Measurements from ENCODE around the gene SCAMP2.
"Not testable (repeated sequence)": the region's sequence is repeated elsewhere in the genome, so short reads cannot be mapped to it uniquely, and the experiment has no call there.

The SCAMP2 gene, protein sequence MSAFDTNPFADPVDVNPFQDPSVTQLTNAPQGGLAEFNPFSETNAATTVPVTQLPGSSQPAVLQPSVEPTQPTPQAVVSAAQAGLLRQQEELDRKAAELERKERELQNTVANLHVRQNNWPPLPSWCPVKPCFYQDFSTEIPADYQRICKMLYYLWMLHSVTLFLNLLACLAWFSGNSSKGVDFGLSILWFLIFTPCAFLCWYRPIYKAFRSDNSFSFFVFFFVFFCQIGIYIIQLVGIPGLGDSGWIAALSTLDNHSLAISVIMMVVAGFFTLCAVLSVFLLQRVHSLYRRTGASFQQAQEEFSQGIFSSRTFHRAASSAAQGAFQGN

GRCh38 chr15:74873036-74873755 lies at the start of gene SCAMP2:
Gene SCAMP2 (minus strand): TSS chr15:74873365. CDS start chr15:74873255, 110 bp downstream.
- peak; percentile 99 for DNase-seq (ENCODE audit: low spot score)

DNA sequence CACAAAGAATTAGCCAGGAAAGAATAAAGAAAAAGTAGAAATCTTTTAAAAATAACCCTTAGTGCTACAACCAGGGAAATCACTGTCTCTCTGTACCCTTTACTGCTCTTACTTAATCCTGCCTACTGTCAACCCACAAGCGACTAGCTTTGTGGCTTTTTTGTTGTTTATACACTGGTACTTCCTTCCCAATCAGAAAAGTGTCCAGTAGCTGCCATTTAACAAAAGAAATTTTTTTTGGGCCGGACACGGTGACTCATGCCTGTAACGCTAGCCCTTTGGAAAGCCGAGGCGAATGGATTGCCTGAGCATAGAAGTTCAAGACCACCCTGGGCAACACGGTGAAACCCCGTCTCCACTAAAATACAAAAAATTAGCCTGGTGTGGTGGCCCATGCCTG lies 47.3 kb upstream of the SCAMP2 start:
- DNase-seq (ENCODE audit: low spot score): no peak

GRCh38 chr15:74917676-74918075 lies 44.5 kb upstream of the SCAMP2 start:
- no peak for DNase-seq (ENCODE audit: low spot score)

GRCh38 chr15:74913799-74914198 lies 40.6 kb upstream of the SCAMP2 start:
- not testable (repeated sequence) for DNase-seq (ENCODE audit: low spot score)

- DNase-seq (ENCODE audit: low spot score): no peak
Observed at GRCh38 chr15:74913041-74913440, 39.9 kb upstream of the SCAMP2 start.

DNA sequence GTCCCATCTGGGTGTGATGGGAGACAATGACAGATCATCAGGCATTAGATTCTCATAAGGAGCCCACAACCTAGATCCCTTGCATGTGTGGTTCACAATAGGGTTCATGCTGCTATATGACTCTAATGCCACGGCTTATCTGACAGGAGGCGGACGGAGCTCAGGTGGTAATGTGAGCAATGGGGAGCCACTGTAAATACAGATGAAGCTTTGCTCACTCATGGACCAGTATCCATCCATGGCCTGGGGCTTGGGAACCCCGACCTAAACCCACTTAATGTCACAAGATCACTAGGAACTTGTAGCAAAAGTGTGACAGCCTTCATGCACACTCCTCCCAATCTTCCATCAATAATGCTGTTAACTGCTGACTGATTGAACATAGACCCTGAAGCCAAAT lies 35.5 kb upstream of the SCAMP2 start:
- DNase-seq (ENCODE audit: low spot score): no peak

- DNase-seq (ENCODE audit: low spot score): no peak
Observed at GRCh38 chr15:74907163-74907870, 34.2 kb upstream of the SCAMP2 start.

DNA sequence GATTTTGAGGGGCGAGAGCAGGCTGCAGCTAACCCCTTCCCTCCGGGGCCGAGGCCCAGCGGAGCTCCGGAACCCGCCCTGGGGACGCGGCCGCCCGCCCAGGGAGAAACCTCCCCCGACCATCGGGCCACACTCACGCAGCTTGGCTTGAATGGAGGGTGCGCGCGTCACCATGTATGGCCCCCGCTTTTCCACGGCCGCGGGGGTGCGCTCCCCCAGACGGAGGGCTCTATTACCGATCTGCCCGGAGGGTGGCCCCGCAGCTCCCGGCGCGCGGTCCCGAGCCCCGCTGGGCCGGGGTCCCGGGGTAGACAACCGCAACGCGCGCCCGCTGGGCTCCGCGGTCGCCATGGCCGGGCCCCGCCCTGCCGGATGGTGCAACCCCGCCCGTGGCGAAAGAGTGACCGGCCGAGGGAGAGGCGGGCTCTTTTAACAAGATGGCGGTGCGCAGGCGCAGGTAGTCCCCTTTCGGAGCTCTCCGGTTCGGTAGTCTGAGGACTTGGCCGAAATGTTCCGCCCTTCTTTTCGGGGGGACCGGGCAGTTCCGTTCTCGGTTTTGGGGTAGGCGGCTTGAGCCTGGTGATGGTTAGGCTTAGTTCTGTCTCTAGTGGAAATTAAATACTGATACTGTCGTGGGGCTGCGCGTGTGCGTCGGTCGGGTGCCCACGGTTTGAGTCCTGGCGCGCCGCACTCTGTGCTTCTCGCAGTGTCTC lies 33.4 kb upstream of the SCAMP2 start, which contains the start of gene FAM219B:
FAM219B (minus strand) TSS at position 402 of the 713 bp plus-strand sequence; CDS start at position 351, 51 bp downstream.
- DNase-seq (ENCODE audit: low spot score): peak; percentile 97

GRCh38 chr15:74906067-74906449 lies 32.9 kb upstream of the SCAMP2 start:
- DNase-seq (ENCODE audit: low spot score): no peak

DNA sequence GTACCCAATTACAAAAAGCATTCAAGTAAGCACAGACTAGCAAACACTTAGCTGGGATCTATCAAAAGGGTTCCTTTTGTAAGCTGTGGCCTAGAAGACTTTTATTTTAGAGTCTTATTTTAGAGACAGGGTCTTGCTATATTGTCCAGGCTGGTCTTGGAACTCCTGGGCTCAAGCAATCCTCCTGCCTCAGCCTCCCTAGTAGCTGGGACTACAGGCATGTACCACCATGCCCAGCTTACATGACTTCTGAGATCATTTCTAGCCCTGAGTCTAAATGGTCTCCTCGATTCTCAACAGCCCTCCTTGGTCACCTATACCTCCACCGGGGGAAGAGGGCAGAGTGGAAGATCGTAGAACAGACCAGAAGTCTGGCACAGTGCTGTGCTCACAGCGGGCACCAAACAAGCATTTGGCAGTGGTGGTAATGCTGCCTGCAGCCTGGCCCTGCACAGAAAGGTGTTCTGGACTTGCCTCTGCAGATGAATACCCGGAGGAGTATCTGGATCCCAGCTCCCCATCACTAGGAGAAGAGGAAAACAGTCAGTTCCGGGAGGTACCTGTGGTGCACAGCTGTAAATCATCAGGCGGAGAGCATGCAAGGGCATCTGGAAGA lies 31.1 kb upstream of the SCAMP2 start:
- no peak for DNase-seq (ENCODE audit: low spot score)

DNA sequence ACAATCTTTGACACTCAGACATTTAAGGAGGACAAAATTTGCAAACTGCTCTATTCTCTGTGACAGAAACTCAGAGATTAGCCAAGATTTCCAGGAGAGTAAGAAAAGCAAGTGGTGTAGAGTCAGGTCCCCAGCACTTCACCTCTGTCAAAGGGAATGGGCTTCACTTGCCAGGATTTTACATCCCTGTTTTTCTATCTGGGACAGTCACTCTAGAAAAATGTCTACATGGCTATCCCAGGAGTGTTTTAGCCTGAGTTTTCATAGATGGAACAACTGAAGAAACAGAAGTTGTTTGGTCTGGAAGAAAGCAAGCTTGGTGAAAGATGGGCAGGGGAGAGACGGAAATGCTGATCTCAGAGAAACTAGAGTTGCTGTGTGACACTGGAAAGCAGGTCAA lies 30.5 kb upstream of the SCAMP2 start:
- peak; percentile 44 for DNase-seq (ENCODE audit: low spot score)

- no peak for DNase-seq (ENCODE audit: low spot score)
Observed at GRCh38 chr15:74902295-74903075, 29.3 kb upstream of the SCAMP2 start.

GRCh38 chr15:74901612-74902063 lies 28.5 kb upstream of the SCAMP2 start:
- DNase-seq (ENCODE audit: low spot score): peak; percentile 80

DNA sequence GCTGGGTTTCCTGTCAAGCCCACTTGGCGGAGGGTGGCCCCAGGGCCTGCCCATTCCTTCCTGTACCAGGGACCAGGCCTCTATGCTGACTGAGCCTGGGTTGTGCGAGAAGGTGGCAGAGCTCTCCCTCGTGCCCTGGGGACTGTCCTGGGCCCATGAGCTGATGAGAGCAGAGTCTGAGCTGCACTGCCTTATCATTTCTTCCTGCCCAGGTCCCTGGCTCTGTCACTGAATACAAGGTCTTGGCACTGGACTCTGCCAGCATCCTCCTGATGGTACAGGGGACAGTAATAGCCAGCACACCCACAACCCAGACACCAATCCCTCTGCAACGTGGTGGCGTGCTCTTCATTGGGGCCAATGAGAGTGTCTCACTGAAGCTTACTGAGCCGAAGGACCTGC lies 24.1 kb upstream of the SCAMP2 start:
- DNase-seq (ENCODE audit: low spot score): no peak

- DNase-seq (ENCODE audit: low spot score): no peak
Observed at GRCh38 chr15:74896316-74896715, 23.2 kb upstream of the SCAMP2 start.

DNA sequence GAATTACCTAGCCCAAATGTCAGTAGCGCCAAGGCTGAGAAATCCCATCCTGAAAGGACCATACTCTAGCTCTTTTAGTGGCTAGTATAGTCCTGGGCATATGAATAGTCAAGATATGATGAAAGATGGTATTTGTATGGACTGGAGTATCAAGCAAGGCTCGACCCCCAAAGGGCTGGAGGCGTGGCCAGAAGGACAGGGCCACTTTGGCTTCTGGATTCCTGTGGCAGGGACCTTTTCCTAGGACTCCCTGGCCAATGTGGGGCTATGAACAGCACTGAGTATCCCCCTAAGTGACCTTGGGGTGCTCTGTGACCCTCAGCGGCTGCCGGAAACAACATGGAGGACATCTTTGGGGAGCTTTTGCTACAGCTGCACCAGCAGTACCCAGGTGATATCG lies 22.7 kb upstream of the SCAMP2 start:
- no peak for DNase-seq (ENCODE audit: low spot score)

DNA sequence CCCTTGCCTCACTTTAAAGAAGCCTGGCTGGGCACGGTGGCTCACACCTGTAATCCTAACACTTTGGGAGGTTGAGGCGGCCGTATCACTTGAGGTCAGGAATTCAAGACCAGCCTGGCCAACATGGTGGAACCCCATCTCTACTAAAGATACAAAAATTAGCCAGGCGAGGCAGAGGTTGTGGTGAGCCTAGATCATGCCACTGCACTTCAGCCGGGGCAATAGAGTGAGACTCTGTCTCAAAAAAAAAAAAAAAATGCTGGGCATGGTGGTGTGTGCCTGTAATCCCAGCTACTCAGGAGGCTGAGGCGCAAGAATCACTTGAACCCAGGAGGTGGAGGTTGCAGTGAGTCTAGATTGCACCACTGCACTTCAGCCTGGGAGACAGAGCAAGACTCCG lies 21.2 kb upstream of the SCAMP2 start:
- DNase-seq (ENCODE audit: low spot score): not testable (repeated sequence)

DNA sequence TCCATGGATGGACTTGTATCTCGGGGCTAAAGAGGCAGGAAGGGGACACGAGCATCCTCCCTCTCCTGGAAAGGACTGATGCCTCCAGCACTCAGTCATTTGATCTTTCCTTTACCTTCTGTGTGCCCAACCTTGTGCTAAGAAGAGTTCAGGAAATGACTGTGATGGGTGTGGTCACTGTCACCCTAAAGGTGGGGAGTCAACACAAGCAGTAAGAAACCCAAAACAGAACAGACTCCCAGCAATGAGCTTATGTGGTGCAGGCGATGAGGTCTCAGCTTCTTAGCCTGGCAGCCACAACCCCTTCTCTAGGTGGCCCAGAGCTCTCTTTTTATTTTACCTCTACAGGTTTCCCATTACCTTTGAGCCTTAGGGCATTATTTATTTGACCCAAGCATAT lies 20.5 kb upstream of the SCAMP2 start:
- no peak for DNase-seq (ENCODE audit: low spot score)

GRCh38 chr15:74892931-74893330 lies 19.8 kb upstream of the SCAMP2 start:
- DNase-seq (ENCODE audit: low spot score): no peak

- DNase-seq (ENCODE audit: low spot score): no peak
Observed at GRCh38 chr15:74892313-74892712, 19.1 kb upstream of the SCAMP2 start.

DNA sequence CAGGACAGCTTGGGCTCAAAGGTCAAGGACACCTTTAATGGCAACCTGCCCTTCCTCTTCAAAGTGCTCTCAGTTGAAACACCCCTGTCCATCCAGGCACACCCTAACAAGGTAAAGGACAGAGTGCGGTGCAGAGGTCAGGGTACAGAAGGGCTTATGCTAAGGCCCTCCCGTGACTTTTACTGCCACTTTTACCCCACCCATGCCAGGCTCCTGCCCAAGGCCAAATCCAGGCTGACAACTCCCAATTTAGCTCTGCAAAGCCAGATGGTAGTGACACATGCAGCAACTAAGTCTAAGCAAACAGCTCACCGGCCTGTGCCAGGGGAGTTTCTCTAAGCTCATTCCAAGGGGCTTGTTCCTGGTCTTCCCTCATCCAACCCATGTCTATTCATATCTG lies 18.3 kb upstream of the SCAMP2 start:
- DNase-seq (ENCODE audit: low spot score): no peak
